GM10266 (cell line): ENCODE data around the gene DUSP9.

Source experiments
- DNase-seq: peaks from one replicate; pipeline ENCODE4 v3.0.0; 2012; ENCODE audit errors: extremely low spot score
- TF ChIP-seq, protein P1 (sequence below): IDR thresholded peaks from 2 replicates; pipeline ENCODE4 v1.5.1; 2012; ENCODE audit warnings: mild to moderate bottlenecking, low read depth; ENCODE audit not compliant: control insufficient read depth, insufficient read depth; ENCODE audit errors: missing control alignments

The DUSP9 gene

DNA sequence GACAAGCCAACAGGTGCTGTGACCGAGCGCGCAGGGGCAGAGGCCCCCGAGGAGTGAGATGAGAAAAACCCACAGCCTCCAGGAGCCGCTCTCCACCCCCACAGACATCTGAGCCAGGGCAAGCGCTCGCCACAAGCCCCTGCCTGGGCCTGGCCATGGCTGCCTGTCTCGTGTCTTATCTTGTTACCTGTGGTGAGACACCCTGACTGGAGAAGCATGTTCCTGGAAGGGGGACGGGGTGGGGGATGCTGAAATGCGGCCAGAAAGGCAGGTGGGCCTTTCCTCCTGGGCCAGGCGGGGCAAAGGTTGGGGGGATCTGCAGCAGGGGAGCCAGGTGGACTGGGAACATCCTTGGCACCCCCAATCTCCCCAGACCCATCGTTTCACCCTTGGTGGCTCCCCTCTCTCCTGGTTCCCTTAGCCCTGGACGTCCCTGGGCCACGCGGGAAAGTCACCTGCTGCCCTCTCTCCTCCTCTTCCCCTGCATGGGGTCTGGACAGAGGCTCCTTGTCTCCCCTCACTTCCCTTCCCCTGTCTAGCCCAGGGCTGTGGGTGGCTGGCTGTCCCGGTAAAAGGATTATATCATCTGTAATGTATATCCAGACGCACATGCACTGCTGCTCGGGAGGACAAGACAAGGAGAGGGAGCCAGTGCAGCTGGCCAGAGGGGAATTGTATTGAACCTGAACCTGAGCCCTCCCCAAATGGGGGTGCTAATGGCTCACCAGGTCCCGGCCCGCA lies 8.4 kb upstream of the DUSP9 start:
- no peak for DNase-seq
- TF ChIP-seq, protein P1, sequence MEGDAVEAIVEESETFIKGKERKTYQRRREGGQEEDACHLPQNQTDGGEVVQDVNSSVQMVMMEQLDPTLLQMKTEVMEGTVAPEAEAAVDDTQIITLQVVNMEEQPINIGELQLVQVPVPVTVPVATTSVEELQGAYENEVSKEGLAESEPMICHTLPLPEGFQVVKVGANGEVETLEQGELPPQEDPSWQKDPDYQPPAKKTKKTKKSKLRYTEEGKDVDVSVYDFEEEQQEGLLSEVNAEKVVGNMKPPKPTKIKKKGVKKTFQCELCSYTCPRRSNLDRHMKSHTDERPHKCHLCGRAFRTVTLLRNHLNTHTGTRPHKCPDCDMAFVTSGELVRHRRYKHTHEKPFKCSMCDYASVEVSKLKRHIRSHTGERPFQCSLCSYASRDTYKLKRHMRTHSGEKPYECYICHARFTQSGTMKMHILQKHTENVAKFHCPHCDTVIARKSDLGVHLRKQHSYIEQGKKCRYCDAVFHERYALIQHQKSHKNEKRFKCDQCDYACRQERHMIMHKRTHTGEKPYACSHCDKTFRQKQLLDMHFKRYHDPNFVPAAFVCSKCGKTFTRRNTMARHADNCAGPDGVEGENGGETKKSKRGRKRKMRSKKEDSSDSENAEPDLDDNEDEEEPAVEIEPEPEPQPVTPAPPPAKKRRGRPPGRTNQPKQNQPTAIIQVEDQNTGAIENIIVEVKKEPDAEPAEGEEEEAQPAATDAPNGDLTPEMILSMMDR = no peak

DNA sequence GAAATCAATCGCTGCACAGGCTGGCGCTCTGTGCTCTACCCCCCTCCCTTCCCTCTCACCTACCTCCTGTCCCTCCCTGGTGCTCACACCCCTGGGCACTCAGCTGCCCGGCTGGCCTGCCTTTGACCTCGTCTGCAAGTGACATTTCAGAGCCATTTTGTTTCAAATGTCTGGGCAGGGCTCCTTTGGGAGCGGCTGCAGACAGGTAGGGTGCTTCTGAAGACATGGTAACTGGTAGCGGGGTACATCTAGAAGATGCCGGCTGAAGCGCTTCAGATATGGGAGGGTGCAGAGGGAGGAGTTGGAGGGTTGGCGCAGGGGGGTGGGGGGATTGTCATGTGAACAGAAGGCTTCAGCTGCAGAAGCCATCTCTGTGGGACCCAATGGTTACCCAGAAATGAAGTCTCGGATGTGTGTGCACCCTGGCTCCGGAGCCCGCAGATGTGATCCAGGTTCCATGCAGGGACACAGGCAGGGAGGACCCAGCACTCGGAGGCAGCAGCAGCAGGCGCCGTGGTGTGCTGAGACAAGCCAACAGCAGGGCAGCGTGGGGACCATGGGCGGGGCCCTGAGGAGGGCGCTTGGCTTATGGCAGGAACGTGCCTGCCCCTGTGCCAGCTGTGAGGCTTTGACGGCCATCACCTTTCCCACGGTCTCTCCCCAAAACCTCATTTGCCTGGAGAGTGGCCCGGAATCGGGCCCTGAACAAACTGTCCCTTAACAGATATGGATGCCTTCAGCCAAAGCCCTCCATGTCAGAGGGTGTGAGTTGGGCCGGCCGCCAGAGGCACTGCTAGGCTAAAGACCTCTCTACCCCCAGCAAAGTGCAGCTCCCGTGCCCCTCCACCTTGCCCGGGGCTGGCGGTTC lies 7.6 kb upstream of the DUSP9 start:
- TF ChIP-seq, protein P1 = no peak

DNA sequence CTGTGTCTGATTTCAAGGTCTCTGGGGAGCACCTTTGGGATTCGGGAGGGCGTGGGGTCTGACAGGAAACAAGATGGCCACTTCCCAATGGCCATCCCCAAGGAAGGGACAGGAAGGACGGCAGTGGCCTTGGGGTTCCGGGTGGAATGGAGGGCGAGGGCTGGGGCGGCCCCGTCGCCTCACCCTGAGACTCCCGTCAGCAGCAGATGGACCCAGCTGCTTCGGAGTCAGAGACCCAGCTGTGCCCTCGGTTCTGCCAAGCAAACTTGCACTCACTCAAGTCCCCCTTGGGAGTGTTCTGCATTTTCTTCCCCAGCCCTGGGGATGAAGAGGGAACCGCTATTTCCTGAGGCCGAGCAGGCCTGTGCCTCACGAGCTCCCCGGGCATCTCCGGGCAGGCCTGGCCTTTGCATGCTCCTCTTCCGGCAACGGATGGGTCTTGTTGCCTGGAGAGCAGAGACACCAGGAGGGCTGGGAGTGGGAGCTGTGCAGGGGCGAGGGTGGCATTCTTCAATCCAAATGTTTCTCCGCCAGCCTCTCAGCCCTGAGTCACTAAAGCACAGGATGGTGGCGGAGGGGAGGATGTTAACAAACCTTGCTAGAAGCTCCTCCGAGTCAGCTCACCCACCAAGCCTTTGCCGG lies 6.8 kb upstream of the DUSP9 start:
- TF ChIP-seq, protein P1 = no peak
- DNase-seq = no peak

More for the DNA sequence above, 7.6 kb upstream of the DUSP9 start:
- no peak for DNase-seq

DNA sequence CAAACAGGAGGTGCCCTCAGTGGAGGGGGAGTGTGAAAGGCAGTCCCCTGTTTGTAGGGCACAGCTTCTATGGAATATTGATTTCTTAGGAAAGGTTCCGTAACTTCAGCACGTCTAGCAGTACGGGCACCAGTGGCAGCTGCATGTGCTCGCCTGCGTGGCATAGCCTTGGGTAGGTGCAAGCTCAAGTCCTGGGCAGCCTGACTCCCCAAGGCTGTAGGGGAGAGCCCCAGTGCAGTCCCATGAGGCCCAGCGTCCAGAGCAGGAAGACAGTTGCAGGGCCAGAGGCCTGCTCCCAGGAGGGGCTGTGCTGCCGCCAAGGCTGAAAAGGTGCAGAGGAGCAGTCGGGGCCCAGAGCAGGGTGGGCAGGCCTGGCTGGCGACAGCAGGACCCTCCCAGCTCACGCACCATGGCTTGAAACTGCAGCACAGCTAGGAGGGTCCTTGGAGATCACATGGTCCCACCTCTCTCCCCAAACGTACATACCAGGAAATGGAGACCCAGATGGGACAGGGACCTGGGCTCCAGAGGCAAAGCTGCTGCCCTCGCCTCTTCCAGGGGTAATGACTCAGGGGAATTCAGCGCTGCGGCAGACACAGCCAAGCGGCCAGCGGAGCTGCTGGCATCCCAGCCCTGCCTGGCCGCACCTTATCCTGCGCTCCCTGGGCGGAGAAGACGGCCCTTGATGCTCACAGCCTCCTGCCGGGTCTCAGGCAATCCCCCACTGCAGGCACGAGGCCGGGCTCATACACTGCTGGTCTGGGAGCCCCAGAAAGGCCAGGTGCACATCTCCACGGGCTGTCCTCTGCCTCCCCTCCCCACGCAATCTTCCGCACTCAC lies 6.0 kb upstream of the DUSP9 start:
- no peak for DNase-seq
- TF ChIP-seq, protein P1 = no peak

DNA sequence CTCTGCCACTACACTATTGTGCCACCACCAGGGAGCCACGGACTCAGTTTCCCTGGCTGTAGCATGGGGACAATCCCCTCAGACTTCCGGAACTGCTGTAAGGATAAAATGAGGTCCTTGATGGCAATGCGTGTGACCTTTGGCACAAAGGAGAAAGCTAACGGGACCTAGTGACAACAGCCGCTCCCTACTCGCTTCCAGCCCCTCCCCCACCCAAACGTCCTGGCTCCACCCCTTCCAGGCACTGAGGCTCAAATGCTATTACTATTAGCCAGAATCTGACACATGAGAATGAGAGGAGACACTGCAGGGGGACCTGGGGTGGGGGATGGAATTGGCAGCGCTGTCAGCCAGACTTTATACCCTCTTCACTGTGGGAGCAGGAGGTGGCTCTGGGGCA lies 5.4 kb upstream of the DUSP9 start:
- DNase-seq = no peak
- TF ChIP-seq, protein P1 = no peak

DNA sequence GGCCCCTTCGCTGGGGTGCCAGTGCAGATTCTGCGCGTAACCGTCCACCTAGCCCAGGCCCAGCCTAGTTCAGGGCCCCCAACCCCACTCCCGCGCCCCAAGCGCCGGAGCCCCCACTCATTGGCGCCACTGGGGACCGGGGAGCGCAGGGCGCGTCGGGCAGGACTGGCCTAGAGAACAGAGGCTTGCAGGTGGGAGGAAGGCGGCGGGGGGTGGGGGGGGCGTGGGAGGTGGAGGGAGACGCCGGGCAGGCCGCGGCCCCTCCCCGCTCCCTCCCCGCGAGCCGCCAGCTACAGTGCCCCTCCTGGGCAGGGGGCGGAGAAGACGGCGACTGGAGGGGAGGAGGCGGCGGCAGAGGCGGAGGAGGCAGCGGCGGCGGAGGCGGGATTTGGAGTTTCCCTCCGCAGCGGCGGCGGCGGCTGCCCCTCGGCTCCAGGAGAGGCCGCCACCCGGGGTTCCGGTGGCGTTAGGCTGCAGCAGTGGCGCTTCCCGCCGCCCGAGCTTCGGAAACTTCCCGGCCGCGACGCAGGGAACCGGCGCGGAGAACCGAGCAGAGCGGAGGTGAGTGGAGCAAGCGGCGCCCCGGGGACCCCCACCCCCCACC lies 4.8 kb upstream of the DUSP9 start:
- no peak for DNase-seq
- TF ChIP-seq, protein P1 = no peak
